Duodenal mucosa (tissue), 2 donors: Measurements from ENCODE around the gene RYR3.

Experiments used
- H3K27ac ChIP-seq: one replicate; pipeline ENCODE4 v1.7.0; 2013; ENCODE audit warnings: low read depth, low read length
- H3K27me3 ChIP-seq, 2 donors: one replicate each; pipeline ENCODE4 v1.7.0; 2013; ENCODE audit warnings: low read length in 2 of 2, control low read depth in 1 of 2; ENCODE audit not compliant: insufficient read depth in 2 of 2, control insufficient read depth in 1 of 2
- H3K36me3 ChIP-seq, 2 donors: one replicate each; pipeline ENCODE4 v1.7.0; 2013; ENCODE audit warnings: low read length in 2 of 2, control low read depth in 1 of 2; ENCODE audit not compliant: insufficient read depth in 2 of 2, control insufficient read depth in 1 of 2
- H3K4me1 ChIP-seq, 2 donors: one replicate each; pipeline ENCODE4 v1.7.0; 2013; ENCODE audit warnings: low read length in 2 of 2, control low read depth in 1 of 2; ENCODE audit not compliant: insufficient read depth in 2 of 2, control insufficient read depth in 1 of 2
- H3K4me3 ChIP-seq, 2 donors: one replicate each; pipeline ENCODE4 v1.7.0; 2013; ENCODE audit warnings: low read length in 2 of 2, low read depth in 1 of 2
- H3K9ac ChIP-seq, 2 donors: one replicate each; pipeline ENCODE4 v1.7.0; 2013; ENCODE audit warnings: low read length in 2 of 2, low read depth in 1 of 2
- H3K9me3 ChIP-seq, 2 donors: one replicate each; pipeline ENCODE4 v1.7.0; 2013; ENCODE audit warnings: low read length in 2 of 2, control low read depth in 1 of 2; ENCODE audit not compliant: control insufficient read depth in 1 of 2

Gene RYR3

DNA sequence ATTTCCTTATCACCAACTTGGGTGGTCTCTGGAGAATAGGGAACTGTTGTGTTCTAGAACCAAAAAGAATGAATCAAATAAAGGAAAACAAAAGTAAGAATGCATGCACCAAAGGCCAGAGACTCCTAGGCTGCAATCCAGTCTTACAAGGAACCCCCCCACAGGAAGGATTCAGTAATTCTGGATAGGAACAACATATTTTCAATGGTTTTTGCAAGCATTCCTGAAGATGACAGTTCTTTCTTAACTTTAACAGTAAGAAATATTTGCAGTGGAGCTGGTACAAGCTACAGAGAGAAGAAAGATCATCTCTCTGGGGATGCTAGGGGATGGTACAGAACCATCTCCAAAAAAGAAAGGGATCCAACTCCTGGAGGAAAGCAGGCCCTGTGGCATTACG, 541.3 kb downstream of the RYR3 start:
- Histone ChIP-seq H3K27ac (no peak overlapping the region), H3K36me3 (no peaks in the 10 kb centered on the region), H3K4me1 (peaks cover 0 to 6% of the 10 kb centered on the region in 2 donors), H3K9me3 (no peaks in the 10 kb centered on the region), H3K4me3 (no peak overlapping the region), H3K9ac (no peak overlapping the region), H3K27me3 (no peaks in the 10 kb centered on the region)

DNA sequence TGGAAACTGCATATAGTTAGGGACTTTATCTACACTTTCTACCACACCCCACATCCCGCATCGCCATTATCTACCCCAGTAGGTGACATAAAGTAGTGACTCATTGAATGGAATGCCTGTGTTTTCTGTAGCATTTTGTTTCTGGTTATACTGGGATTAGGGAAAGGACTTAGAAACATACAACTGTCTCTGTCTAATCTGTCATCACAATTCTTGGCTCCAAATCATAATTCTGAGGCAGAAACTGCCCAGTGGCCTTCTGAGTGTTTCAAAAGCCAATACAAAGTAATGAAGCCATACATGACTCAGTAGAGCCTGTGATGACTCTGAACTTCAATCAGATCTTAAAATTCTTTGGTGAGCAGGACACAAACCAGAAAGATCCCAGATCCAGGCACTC, 541.8 kb downstream of the RYR3 start:
- Histone ChIP-seq H3K4me3 (no peak overlapping the region), H3K36me3 (no peaks in the 10 kb centered on the region), H3K9me3 (no peaks in the 10 kb centered on the region), H3K9ac (no peak overlapping the region), H3K4me1 (peaks cover 0 to 6% of the 10 kb centered on the region in 2 donors), H3K27ac (no peak overlapping the region), H3K27me3 (no peaks in the 10 kb centered on the region)

DNA sequence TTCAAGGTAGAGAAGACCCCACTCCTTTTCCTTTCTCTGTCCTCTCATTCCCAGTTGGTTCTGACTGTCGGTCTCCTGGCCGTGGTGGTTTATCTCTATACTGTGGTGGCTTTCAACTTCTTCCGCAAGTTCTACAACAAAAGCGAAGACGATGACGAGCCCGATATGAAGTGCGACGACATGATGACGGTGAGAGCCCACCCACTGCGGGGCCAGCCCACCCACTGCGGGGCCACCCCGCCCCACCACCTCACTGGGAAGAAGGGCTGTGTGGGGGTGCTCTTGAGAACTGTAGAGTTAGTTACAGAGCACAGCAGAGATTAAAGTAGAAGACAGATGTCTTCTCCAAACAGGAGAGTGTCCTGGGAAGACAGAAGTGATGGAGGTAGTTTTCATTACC, 547.0 kb downstream of the RYR3 start:
- Histone ChIP-seq H3K27ac (no peak overlapping the region), H3K4me3 (no peak overlapping the region), H3K27me3 (no peaks in the 10 kb centered on the region), H3K9ac (no peak overlapping the region), H3K9me3 (no peaks in the 10 kb centered on the region), H3K4me1 (peaks cover 0 to under 1% of the 10 kb centered on the region in 2 donors), H3K36me3 (peaks cover 0 to 5% of the 10 kb centered on the region in 2 donors)

DNA sequence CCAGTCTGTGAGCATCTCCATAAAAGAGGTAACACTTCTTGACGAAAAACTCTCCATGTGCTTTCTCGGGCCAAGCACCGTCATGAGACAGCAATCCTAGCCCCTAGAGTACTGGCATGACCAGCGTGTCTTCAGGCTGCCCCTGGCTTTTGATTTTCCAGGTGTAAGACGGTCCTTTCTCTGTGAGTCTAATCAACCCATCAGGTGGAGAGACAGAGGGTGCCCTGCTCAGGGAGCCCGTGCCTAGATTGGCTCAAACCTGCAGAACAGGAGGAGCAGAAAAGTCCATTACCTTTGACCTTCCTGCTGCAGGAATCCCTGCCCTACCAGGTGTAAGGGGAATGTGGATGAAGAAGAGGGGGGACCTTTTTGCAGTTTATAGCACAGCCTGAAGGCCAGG, 548.1 kb downstream of the RYR3 start:
- H3K9me3 ChIP-seq = no peaks in the 10 kb centered on the region
- no peak overlapping the region for H3K27ac ChIP-seq
- peaks cover 0 to 5% of the 10 kb centered on the region in 2 donors for H3K36me3 ChIP-seq
- no peaks in the 10 kb centered on the region for H3K27me3 ChIP-seq
- no peaks in the 10 kb centered on the region for H3K4me1 ChIP-seq
- H3K4me3 ChIP-seq = no peak overlapping the region
- H3K9ac ChIP-seq = no peak overlapping the region

DNA sequence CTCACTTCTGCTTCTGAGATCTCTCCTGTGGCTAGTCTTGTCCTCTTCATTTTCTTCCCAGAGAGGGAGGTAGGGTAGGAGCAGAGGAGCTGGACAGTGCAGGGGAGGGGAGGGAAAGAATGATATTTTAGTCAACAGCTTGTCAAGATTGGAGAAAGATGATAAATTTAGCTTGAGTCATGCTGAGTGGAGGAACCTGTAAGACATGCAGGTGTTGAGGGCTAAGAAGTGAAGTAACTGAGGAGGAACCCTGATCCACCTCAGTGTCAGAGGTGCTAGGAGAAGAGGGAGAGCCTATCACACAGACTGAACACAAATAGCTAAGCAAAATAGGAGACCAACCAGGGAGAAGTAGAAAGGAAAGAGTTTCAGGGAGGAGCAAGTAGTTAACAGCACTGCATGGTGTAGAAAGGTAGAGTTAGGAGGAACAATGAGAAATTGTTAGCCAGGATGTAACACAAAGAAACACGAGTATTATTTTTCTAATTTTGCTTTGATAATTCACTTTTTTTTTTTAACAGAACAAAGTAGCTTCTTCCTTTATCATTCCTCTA, 549.3 kb downstream of the RYR3 start:
- Histone ChIP-seq H3K9me3 (no peaks in the 10 kb centered on the region), H3K27me3 (no peaks in the 10 kb centered on the region), H3K9ac (no peak overlapping the region), H3K36me3 (peaks cover 3 to 5% of the 10 kb centered on the region in 2 donors), H3K27ac (no peak overlapping the region), H3K4me1 (no peaks in the 10 kb centered on the region), H3K4me3 (no peak overlapping the region)

DNA sequence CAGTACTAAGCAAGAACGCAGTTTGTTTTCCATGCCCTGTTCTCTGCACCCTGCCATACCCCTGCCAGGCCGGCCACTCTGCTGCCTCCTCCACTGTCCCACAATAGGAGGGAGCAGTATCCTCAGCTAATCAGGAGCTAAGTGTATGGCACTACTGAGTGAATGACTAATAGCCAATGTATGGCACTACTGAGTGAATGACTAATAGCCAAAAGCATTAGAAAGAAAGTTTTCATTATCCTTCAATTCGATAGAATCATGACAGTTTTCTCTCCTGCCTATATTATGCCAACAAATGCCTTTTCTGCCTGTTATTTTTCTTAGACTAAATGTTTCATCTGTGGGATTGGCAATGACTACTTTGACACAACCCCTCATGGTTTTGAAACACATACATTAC, 550.0 kb downstream of the RYR3 start:
- Histone ChIP-seq H3K9me3 (no peaks in the 10 kb centered on the region), H3K9ac (no peak overlapping the region), H3K27ac (no peak overlapping the region), H3K27me3 (no peaks in the 10 kb centered on the region), H3K4me1 (no peaks in the 10 kb centered on the region), H3K36me3 (peaks cover 3 to 5% of the 10 kb centered on the region in 2 donors), H3K4me3 (no peak overlapping the region)

DNA sequence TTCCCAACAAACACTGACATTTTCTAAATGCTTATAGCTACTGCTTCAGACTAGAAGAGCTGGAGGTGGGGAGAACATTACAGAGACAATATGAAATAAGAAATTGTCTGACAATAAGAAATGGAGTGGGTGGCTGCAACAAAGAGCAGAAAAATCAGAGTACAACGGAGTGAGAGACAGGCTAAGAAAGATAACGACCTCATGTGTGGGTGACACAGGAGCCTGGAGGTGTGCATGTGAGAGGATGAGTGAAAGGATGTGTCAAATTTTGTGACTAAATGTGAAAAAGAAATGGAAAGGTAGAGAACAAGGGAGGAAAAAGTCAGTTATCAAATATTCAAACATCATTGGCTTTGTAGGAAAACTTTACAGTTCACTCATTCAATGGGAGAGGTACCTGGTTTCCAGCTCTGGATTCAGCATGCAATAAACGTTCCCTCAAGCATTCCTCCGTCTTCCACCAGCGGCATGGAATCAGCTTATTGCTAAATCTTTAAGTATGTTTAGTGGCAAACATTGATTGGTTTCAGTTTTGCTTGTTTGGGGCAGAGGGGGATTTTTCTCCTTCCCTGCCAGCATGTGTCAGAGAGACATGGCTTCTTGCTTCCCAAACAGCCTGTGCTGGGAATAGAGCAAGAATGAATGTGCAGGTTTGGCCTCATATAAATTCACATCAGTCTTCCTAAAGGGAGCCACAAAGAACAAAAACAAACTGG, 553.8 kb downstream of the RYR3 start:
- H3K27ac ChIP-seq = no peak overlapping the region
- no peaks in the 10 kb centered on the region for H3K4me1 ChIP-seq
- H3K36me3 ChIP-seq = peaks cover 1 to 8% of the 10 kb centered on the region in 2 donors
- H3K9ac ChIP-seq = no peak overlapping the region
- H3K27me3 ChIP-seq = no peaks in the 10 kb centered on the region
- H3K4me3 ChIP-seq = no peak overlapping the region
- no peaks in the 10 kb centered on the region for H3K9me3 ChIP-seq

DNA sequence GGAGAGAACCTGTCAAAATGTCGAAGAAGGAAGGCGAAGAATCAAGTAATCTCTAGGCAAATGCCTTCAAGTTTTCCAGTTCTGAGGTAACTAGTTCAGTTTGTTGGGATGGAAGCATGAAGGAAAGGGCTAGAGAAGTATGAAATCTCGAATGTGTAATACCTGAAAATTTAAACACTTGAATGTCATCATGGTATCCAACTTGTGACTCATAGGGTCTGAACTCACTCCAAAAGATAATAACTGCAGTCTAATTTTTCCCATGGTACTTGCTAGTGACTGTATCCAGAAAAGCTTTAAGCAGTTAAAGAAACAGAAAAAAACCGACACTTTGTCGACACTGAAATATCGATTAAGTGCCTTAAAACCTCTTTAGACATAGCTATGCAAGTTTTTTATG, 554.6 kb downstream of the RYR3 start:
- H3K36me3 ChIP-seq = peaks cover 0 to 8% of the 10 kb centered on the region in 2 donors
- no peaks in the 10 kb centered on the region for H3K4me1 ChIP-seq
- no peaks in the 10 kb centered on the region for H3K9me3 ChIP-seq
- no peak overlapping the region for H3K27ac ChIP-seq
- H3K9ac ChIP-seq = no peak overlapping the region
- H3K4me3 ChIP-seq = no peak overlapping the region
- no peaks in the 10 kb centered on the region for H3K27me3 ChIP-seq

DNA sequence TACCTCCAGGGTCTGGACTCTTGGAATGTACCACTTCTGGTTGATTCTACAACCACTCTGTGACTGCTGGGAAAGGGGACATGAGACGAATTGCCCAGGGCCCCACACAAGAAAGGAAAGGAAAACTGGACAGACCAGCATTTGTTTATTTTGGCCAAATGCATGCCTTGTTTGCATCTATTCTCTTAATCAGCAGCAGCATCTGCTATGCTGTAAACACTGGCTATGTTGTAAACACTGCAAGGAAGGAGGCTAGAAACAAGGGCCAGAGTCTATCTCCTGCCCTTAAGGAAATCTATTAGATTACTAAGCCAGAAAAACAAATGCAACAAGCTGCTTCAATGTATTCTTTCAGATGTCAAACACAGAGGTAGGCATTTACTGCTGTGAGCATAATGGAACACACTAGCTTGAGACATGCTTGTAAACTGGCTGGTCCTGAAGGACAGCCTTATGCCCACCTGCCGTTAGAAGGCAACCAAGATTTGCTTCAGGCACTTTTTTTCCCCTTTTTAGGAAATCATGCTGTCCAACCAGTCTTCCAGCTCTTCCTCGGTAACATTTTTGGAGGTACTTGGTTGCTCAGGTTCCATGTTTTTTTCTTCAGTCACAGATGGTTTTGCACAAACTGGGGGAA, 555.5 kb downstream of the RYR3 start:
- H3K36me3 ChIP-seq = peaks cover 0 to 8% of the 10 kb centered on the region in 2 donors
- no peak overlapping the region for H3K9ac ChIP-seq
- no peaks in the 10 kb centered on the region for H3K27me3 ChIP-seq
- H3K4me1 ChIP-seq = no peaks in the 10 kb centered on the region
- no peak overlapping the region for H3K27ac ChIP-seq
- no peak overlapping the region for H3K4me3 ChIP-seq
- no peaks in the 10 kb centered on the region for H3K9me3 ChIP-seq

DNA sequence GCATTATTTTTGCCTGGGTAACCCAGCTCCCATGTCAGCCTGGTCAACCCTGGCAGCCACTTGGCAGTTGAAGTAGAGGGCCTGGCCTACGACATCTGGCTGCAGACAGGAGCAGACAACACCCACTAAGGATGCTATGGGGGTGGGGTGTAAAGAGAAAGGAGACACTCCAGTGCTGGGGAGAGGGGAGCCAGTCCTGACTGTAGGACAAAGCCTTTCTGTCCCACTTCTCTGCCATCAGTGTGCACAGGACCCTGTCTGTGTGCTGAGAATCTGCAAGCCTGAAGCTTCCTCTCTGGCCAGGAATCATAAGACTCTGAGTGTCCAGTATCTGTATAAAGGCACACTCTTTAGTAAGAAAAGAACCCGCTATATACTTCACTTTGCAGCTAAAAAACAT, 561.2 kb downstream of the RYR3 start:
- Histone ChIP-seq H3K27ac (no peak overlapping the region), H3K9ac (no peak overlapping the region), H3K36me3 (no peaks in the 10 kb centered on the region), H3K9me3 (no peaks in the 10 kb centered on the region), H3K4me3 (no peak overlapping the region), H3K27me3 (no peaks in the 10 kb centered on the region), H3K4me1 (no peaks in the 10 kb centered on the region)
